ENCODE data around the gene RAB8B.

DNA sequence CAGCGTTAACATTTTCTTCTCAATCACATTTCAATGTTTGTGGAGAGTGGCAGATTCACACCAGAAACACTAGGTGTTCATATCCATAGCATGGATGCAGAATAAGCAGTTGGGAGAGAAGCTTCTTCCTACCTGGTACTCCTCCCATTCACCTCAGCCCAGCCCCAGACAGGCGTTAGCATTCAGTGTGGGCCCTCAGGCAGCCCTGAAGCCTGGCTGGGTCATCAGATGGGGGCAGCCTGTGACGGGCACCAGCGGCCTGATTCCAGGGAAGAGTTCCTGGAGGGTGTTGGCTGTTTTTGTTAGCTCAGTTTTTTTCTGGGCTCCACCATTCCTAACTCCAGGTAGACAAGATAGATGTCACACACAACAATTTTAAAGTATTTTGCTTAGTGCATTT, 119.1 kb downstream of the RAB8B start:
- TF ChIP-seq CTCF (conservative IDR thresholded peaks at IDR 0.05; ENCODE audit: low read depth, low read length) (no peak), EZH2phosphoT487 (IDR thresholded peaks at IDR 0.05; ENCODE audit: borderline replicate concordance, low read length) (no peak)
